GM15510 (cell line): ENCODE data around the gene TMEM169.

Source experiments
- POLR2A ChIP-seq: IDR thresholded peaks from 3 replicates; pipeline ENCODE4 v1.6.1; 2011; ENCODE audit warnings: borderline replicate concordance; ENCODE audit not compliant: insufficient read length; ENCODE audit errors: extremely low read depth

Gene TMEM169

DNA sequence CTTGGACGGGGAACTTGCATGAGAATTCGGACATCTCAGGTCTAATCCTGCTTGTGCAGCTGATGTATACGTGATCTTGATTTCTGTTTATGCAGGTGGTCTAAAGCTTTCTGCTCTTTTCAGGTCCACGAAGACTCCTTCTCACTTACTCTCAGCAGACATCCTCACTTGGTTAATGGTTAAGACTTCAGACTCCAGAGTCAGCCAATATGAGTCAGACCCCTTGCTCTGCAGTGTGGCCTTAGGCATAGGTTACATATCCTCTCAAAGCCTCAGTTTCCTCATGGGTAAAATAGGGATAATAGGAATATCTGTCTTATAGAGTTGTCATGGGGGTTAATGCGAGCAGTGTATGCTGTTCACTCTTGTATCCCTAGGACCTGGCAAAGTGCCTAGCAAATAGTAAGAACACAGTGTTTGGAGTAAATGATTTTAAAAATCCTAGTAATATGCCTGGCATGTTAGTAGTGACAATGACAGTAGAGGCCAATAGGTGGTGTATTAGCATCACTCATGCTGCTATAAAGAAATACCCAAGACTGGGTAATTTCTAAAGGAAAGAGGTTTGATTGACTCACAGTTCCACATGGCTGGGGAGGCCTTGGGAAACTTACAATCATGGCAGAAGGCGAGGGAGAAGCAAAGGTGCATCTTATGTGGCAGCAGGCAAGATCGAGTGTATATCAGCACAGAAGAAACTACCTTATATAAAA, 69.8 kb downstream of the TMEM169 start:
- TF ChIP-seq POLR2A = no peak
